CD4-positive, alpha-beta T cell treated with Interleukin-1 beta for 1 hour (primary cell): ENCODE data around the gene SRRM3.
A peak's percentile ranks its signal among the peaks of the same experiment; 100 is the strongest.
"Not testable (repeated sequence)": the region's sequence is repeated elsewhere in the genome, so short reads cannot be mapped to it uniquely, and the experiment has no call there.

Source experiments
- DNase-seq, 2 donors: peaks; one replicate each; pipeline ENCODE4 v3.0.0-alpha.2; 2020 to 2022

The SRRM3 gene

DNA sequence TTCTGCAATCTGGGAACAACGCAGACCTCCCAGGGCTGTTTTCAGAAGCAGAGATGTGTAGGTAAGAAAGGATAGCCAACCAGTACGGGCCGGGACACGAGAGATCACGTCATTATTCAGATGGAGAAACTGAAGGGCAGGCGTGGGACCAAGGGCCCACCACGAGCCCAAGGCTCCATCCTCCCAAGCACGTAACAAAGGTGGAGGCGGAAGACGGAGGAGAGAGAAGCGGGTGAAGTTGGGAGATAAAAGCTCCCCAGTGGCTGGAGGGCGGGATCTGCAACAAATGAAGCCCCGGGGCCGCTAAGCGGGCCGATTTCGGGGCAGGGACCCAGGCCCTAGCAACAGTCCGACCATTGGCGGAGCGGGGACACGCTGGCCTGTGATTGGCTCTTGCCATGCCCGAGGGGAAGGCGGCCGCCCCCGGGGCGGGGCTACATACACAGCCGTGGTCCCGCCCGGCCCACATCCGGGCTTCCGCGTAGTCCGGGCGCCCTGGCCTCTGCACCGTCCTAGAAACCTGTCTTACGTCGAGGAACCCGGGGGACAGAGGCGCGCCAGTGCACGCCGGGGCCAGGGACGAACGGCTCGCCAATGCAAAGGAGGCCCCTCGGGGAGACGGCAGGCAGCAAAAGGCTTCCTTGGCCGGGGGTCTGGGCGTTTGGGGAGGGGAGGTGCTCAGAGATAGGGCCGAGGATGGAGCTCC is 116.2 kb downstream of the SRRM3 start:
- DNase-seq: peak; percentile 96

GRCh38 chr7:76318488-76319353 is 117.0 kb downstream of the SRRM3 start:
- DNase-seq: peak; percentile 73 to 76

DNA sequence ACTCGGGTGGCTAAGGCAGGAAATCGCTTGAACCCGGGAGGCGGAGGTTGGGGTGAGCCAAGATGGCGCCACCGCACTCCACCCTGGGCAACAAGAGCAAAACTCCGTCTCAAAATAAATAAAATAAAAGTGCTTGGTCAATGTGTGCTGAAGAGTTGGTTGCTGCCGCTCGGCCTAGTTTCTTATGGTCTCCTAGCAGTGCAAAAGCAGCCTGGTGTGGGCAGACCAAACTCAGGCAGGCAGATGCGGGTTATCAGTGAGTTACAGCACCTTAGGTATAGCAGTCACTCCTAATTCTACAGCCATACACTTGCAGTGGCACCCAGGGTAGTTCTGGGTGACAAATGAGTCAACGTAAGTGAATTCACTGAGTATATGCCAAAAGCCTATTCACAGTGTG is 123.4 kb downstream of the SRRM3 start:
- no peak for DNase-seq

DNA sequence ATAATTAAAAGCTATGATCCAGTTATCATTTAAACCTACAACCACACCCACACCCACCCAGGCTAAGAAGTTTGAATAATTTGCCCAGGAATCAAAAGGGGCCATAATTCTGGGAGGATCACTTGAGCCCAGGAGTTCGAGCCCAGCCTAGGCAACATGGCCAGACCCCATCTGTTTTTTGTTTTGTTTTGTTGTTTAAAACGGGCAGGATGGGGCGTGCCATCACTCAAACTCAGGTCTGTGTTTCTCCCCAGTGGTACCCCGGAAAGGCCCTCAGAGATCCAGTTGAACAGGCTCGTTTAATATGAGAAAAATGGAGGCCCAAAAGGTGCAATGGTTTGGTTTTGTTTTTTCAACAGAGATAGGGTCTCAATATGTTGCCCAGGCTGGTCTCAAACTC is 124.1 kb downstream of the SRRM3 start:
- no peak for DNase-seq

DNA sequence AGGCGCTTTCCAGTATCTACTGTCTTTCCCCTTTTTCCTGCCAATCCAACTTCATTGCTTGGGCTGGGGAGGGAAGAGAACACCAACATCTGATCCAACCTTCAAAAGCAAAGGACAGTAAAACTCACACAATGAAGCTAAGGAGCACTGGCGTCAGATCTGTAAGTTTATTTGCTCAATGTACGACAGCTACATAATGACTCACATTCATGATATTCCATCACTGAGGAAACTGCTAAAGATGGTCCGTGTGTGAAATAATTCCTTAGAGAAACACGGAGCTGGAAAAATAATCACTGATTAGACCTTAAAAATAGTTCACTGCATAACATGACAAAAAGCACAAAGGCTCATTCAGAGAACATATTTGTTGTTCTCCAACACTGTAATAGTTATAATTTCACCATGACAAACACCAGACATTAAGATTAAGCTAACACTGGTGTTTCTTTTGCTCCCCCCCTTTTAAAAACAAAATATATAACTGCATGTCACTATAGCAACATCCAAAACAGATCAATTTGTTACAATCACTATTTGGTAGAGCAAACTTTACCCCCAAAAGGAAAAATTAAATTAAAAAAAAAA is 125.0 kb downstream of the SRRM3 start:
- DNase-seq: no peak

GRCh38 chr7:76327610-76328009 is 125.9 kb downstream of the SRRM3 start:
- DNase-seq: no peak

DNA sequence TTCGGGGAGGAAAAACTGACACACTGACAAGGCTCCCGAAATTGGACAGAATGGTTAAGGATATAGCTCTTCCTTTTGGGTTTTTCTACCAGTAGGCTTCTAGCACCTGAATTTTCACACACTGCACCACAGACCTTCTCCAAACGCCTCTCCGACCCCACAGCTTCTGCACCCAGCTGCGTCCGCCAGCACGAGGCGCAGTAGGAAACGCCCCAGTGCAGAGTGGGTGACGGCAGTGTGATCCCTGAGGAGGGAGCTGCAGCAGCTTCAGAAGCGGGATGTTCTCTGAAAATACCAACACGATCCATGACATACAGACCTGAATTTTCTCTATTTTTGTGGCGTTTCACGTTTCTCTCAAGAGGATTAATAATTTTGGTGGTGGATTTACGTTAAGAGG is 126.7 kb downstream of the SRRM3 start:
- DNase-seq: no peak

GRCh38 chr7:76329479-76329878 is 127.8 kb downstream of the SRRM3 start:
- no peak for DNase-seq

GRCh38 chr7:76330261-76330660 is 128.6 kb downstream of the SRRM3 start:
- no peak for DNase-seq

GRCh38 chr7:76330673-76331072 is 129.0 kb downstream of the SRRM3 start:
- DNase-seq: no peak

- no peak for DNase-seq
Observed at GRCh38 chr7:76332078-76332477, 130.4 kb downstream of the SRRM3 start.

- no peak for DNase-seq
Observed at GRCh38 chr7:76333511-76334101, 131.9 kb downstream of the SRRM3 start.

GRCh38 chr7:76334320-76334967 is 132.7 kb downstream of the SRRM3 start:
- DNase-seq: no peak

DNA sequence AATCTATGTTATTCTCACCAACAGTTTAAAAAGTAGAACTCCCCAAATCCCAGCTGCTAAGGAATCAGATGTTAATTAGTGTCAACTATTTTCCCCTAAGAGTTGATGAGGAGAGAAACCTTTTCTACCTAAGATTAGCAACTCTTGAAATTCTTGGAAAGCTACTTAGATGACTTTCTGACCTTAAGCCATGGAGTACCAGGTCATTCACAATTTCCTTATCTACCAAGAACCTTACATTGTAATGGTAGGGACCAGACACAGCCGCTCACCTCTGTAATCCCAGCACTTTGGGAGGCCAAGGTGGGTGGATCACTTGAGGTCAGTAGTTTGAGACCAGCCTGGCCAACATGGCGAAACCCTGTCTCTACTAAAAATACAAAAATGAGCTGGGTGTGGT is 133.7 kb downstream of the SRRM3 start:
- not testable (repeated sequence) for DNase-seq

DNA sequence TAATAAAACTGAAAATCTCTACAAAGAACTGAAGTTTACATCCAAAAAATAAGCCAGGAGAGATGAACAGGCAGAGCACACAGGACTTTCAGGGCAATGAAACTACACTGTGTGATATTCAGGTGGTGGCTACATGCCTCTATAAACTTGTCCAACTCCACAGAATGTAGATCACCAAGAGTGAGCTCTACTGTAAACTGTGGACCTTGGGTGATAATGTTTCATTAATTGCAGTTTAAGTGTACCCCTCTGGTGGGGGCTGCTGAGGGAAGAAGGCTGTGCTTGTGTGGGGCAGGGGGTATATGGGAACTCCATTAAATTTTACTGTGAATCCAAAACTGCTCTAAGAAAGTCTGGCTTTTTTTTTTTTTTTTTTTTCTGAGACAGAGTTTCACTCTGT is 134.4 kb downstream of the SRRM3 start:
- no peak for DNase-seq
